ENCODE results near the gene GLS2.

- no peak for TF ChIP-seq CTCF (IDR thresholded peaks at IDR 0.05)
- no peak for TF ChIP-seq POLR2A (IDR thresholded peaks at IDR 0.05)
- no peak for TF ChIP-seq POLR2AphosphoS5 (IDR thresholded peaks at IDR 0.05)
Observed at GRCh38 chr12:56425940-56426438, 62.0 kb downstream of the GLS2 start.
